Nephron (organoid): ENCODE measurements around the gene FUT7.

Source experiments
- H3K27ac Mint-ChIP-seq, 3 experiments: 2 replicates each; pipeline ENCODE4 v1.8.0; 2020; ENCODE audit warnings: mixed read lengths in 3 of 3, mild to moderate bottlenecking in 2 of 3, moderate library complexity in 1 of 3
- H3K27me3 Mint-ChIP-seq: 2 replicates; pipeline ENCODE4 v1.8.0; 2021; ENCODE audit warnings: low read depth, mild to moderate bottlenecking, moderate library complexity, mixed read lengths
- H3K36me3 Mint-ChIP-seq: 2 replicates; pipeline ENCODE4 v1.8.0; 2020; ENCODE audit warnings: low read depth, mixed read lengths
- H3K4me1 Mint-ChIP-seq: 2 replicates; pipeline ENCODE4 v1.8.0; 2020; ENCODE audit warnings: mixed read lengths
- H3K4me3 Mint-ChIP-seq, 3 experiments: 2 replicates each; pipeline ENCODE4 v1.8.0; 2020; ENCODE audit warnings: mild to moderate bottlenecking in 3 of 3, mixed read lengths in 3 of 3, moderate library complexity in 2 of 3
- H3K9me3 Mint-ChIP-seq: 2 replicates; pipeline ENCODE4 v1.8.0; 2020; ENCODE audit warnings: mixed read lengths
- TF ChIP-seq, protein P1 (sequence below), 3 experiments: fragments of 200-600 bp; sonication (generic); IDR thresholded peaks; one replicate each; pipeline ENCODE4 v1.5.0; 2021; ENCODE audit warnings: antibody characterized with exemption in 3 of 3; ENCODE audit not compliant: unreplicated experiment in 3 of 3

Gene FUT7

DNA sequence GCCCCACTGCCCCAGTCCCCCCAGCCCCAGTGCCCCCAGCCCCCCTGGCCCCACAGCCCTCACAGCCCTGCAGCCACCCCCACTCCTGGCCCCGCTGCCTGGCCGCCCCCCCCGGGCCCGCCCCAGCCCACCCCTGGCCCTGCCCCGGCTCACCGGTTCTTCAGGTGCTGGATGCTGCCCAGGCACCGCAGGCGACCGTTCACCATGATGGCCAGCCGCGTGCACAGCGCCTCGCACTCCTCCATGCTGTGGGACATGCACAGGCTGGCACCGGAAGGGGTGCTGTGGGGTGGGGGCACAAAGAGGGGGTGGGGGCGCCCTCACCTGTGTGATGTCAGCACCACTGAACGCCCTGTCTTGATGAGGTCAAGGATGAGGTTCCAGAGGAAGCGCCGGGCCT is 22.7 kb downstream of the FUT7 start:
- no peaks in the 10 kb centered on the region for H3K4me1 Mint-ChIP-seq
- TF ChIP-seq, protein P1, sequence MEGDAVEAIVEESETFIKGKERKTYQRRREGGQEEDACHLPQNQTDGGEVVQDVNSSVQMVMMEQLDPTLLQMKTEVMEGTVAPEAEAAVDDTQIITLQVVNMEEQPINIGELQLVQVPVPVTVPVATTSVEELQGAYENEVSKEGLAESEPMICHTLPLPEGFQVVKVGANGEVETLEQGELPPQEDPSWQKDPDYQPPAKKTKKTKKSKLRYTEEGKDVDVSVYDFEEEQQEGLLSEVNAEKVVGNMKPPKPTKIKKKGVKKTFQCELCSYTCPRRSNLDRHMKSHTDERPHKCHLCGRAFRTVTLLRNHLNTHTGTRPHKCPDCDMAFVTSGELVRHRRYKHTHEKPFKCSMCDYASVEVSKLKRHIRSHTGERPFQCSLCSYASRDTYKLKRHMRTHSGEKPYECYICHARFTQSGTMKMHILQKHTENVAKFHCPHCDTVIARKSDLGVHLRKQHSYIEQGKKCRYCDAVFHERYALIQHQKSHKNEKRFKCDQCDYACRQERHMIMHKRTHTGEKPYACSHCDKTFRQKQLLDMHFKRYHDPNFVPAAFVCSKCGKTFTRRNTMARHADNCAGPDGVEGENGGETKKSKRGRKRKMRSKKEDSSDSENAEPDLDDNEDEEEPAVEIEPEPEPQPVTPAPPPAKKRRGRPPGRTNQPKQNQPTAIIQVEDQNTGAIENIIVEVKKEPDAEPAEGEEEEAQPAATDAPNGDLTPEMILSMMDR (IDR thresholded peaks at IDR 0.05; ENCODE audit: unreplicated experiment in 3 of 3) = no peak
- H3K36me3 Mint-ChIP-seq = no peaks in the 10 kb centered on the region
- H3K4me3 Mint-ChIP-seq = no peak overlapping the region
- no peaks in the 10 kb centered on the region for H3K27me3 Mint-ChIP-seq
- H3K9me3 Mint-ChIP-seq = no peaks in the 10 kb centered on the region
- no peak overlapping the region for H3K27ac Mint-ChIP-seq

DNA sequence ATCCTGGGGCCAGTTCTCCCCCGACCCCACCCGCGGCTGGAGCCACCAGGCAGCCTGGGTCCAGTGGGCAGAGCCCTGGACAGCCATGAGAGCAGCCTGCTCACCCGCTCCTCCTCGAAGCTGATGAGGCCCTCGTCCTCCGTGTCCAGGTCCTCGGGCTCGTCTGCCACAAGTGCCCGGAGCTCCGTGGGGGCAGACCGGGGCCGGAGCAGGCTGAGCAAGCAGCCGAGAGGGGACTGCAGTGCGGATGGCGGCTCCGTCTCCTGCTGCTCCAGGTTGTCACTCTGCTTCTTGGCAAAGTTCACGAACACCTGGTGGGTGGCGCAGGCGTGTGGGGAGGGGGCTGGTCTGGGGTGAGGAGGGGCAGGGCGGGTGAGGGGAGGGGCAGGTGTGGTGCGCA is 23.6 kb downstream of the FUT7 start:
- Mint-ChIP-seq H3K36me3 (no peaks in the 10 kb centered on the region), H3K4me3 (no peak overlapping the region), H3K9me3 (no peaks in the 10 kb centered on the region), H3K4me1 (no peaks in the 10 kb centered on the region), H3K27me3 (no peaks in the 10 kb centered on the region), H3K27ac (no peak overlapping the region)
- TF ChIP-seq, protein P1 (IDR thresholded peaks at IDR 0.05; ENCODE audit: unreplicated experiment in 3 of 3) = no peak

DNA sequence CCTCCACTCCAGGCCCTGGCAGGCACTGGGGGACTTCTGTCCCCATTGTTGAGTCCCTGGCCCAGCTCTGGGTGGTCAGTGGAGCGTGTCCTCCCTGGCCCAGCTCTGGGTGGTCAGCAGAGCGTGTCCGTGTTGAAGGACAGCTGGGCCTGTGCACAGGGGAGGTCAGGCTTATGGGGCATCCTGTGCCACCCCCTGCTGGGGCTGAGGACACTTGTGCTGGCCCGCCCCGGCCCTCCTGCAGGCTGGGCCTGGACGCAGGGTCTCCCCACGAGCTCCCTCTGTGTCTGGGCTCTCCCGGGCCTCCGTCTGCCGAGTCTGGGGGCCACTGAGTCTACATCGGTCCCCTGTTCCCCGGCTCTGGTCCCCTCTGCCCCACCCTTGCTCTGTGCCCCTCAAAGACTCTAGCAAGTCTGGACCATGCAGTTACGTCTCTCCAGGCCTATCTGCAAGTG is 24.0 kb downstream of the FUT7 start:
- Mint-ChIP-seq H3K36me3 (no peaks in the 10 kb centered on the region), H3K9me3 (no peaks in the 10 kb centered on the region), H3K4me1 (no peaks in the 10 kb centered on the region), H3K27ac (no peak overlapping the region), H3K27me3 (no peaks in the 10 kb centered on the region), H3K4me3 (no peak overlapping the region)
- TF ChIP-seq, protein P1 (IDR thresholded peaks at IDR 0.05; ENCODE audit: unreplicated experiment in 3 of 3) = no peak

DNA sequence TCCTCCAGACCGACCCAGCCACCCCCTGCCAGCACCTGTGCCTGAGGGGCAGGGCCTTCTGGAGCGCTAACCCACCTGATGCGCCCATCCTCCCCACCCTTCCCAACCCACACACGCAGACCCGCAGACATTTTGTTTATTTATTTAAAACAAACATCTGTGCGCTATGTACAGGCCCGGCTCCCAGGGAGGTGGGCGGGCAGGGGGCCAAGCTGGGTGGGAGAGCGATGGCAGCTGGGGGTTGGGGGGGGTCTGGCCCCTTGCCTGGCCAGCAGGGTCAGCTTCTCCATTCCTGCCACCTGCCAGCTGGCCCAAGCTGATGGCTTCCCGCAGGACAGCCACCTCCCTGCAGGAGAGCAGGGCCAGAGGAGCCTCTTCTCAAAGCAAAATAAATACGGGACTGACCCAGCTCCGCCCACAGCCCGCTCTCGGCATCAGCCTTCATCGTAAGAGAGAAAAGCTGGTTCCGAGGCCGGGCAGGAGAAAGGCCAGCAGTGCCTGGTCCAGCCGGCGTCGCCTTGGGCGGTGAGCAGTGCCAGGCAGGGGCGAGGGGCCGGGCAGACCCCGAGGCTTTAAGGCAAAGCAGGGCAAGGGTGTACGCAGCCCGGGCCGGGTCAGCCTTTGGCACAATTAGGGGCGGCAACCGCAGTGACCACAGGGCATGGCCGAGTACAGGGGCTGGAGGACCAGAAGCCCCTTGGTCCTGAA is 24.6 kb downstream of the FUT7 start:
- Mint-ChIP-seq H3K27me3 (no peaks in the 10 kb centered on the region), H3K9me3 (no peaks in the 10 kb centered on the region), H3K4me1 (no peaks in the 10 kb centered on the region), H3K4me3 (no peak overlapping the region), H3K36me3 (no peaks in the 10 kb centered on the region), H3K27ac (no peak overlapping the region)
- TF ChIP-seq, protein P1 (IDR thresholded peaks at IDR 0.05; ENCODE audit: unreplicated experiment in 3 of 3) = no peak

DNA sequence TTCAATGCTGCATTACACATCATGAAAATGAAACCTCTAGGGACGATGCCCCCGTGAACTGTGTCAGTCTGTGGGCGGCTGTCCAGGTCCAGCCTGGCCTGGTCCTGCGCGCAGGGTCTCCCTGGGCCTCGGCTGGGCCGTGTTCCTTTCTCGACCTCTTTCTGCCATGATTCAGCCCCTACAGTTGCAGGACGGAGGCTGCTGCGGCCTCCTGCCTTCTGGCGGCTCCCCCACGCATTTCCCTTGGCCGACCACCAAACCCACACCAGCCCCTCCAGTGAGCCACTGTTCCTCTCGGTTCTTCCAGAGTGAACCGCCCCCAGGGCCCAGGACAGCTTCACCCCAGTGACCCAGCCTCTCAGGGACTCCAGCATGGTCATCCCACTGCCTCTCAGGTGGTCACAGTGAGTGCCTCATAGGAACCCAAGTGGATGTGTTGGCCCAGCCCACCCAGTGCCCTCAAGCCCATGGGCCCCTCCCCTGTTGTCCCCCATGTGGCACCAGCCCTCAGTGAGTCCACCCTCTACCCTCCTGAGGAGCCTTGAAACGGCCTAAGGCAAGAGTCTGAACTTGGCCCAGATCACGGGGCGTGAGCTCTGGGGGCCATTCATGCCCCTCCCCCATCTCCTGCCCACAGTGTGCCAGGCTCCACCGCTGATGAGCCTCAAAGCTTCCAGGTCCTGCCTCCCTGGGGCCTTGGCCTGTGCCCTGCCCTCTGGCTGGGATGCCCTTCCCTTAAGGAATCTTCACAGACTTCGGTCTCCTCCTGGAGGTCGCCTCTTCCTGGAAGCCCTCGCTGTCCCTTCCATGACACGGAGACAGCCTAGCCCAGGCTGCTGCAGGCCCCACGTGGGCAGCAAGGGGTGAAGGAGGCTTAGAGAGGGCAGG is 25.5 kb downstream of the FUT7 start:
- no peaks in the 10 kb centered on the region for H3K4me1 Mint-ChIP-seq
- no peaks in the 10 kb centered on the region for H3K9me3 Mint-ChIP-seq
- H3K27me3 Mint-ChIP-seq = no peaks in the 10 kb centered on the region
- no peaks in the 10 kb centered on the region for H3K36me3 Mint-ChIP-seq
- H3K4me3 Mint-ChIP-seq = no peak overlapping the region
- H3K27ac Mint-ChIP-seq = peak overlapping the region in 2 of 3 experiments; percentile 31 to 38
- TF ChIP-seq, protein P1 (IDR thresholded peaks at IDR 0.05; ENCODE audit: unreplicated experiment in 3 of 3) = no peak
